ENCODE results near the gene FHDC1.

Gene FHDC1

GRCh38 chr4:152991398-152991797 lies 55.3 kb downstream of the FHDC1 start:
- Histone ChIP-seq H3K36me3 (replicated peaks; ENCODE audit: low read depth, low read length) (no peaks in the 10 kb centered on the region), H3K9me3 (ENCODE audit: insufficient read depth, low read length) (no peaks in the 10 kb centered on the region), H4K20me1 (ENCODE audit: insufficient read depth, low read length) (no peaks in the 10 kb centered on the region), H2AFZ (ENCODE audit: low read depth, low read length) (no peak overlapping the region), H3K9ac (ENCODE audit: low read length) (no peak overlapping the region), H3K27me3 (ENCODE audit: low read depth, low read length) (peaks cover 17% of the 10 kb centered on the region; the same call in 1 of the 2 replicates), H3K4me2 (ENCODE audit: low read length) (no peak overlapping the region), H3K4me1 (ENCODE audit: low read length) (no peaks in the 10 kb centered on the region), H3K27ac (ENCODE audit: low read length) (no peak overlapping the region), H3K79me2 (ENCODE audit: low read length) (no peaks in the 10 kb centered on the region), H3K4me3 (ENCODE audit: low read length) (no peak overlapping the region)
- TF ChIP-seq EZH2phosphoT487 (IDR thresholded peaks at IDR 0.05; ENCODE audit: low read depth): no peak
- no peak for TF ChIP-seq CTCF (IDR thresholded peaks at IDR 0.05; ENCODE audit: low read depth, low read length)

DNA sequence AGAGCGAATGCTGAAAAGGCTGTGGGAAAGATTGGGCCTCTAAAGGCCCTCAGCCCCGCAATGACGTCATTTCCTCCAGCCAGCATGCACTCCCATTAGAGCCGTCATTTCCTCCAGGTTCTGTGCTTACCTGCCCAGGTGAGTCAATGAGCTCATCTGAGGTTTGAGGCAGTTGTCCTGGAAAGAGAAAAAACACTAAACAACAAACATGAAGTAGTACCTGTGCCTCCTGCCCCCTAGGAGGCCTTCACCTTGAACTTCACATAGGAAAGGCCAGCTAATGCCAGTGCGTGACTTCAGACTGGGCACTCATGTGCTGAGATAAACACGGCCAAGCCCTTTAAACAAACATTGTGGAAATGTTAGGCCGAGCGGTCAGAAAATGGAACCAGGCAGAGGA lies 55.9 kb downstream of the FHDC1 start:
- Histone ChIP-seq H3K4me2 (ENCODE audit: low read length) (no peak overlapping the region), H3K4me3 (ENCODE audit: low read length) (no peak overlapping the region), H4K20me1 (ENCODE audit: insufficient read depth, low read length) (no peaks in the 10 kb centered on the region), H3K9ac (ENCODE audit: low read length) (no peak overlapping the region), H3K36me3 (replicated peaks; ENCODE audit: low read depth, low read length) (no peaks in the 10 kb centered on the region), H3K4me1 (ENCODE audit: low read length) (no peaks in the 10 kb centered on the region), H2AFZ (ENCODE audit: low read depth, low read length) (no peak overlapping the region), H3K79me2 (ENCODE audit: low read length) (no peaks in the 10 kb centered on the region), H3K27ac (ENCODE audit: low read length) (no peak overlapping the region), H3K27me3 (ENCODE audit: low read depth, low read length) (peaks cover 19% of the 10 kb centered on the region), H3K9me3 (ENCODE audit: insufficient read depth, low read length) (no peaks in the 10 kb centered on the region)
- TF ChIP-seq EZH2phosphoT487 (IDR thresholded peaks at IDR 0.05; ENCODE audit: low read depth) (no peak), CTCF (IDR thresholded peaks at IDR 0.05; ENCODE audit: low read depth, low read length) (no peak)

DNA sequence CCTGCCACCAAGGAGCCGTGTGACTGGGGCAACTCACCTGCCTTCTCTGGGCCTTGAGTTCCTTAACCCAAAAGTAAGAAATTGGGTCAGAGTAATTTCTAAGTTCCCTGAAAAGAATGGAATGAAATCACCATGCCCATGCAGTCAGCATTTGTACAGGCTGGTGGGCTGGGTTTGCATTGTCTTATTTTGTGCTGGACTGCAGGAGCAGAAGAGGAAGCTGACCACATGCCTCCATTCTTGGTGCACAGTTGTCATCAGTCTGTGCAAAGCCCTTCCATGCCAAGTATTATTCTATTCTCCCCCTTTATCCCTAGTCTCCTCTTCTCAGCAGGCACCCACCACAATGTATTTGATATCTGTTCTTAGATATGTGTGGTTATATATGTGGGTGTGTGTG lies 56.3 kb downstream of the FHDC1 start:
- H3K4me1 ChIP-seq (ENCODE audit: low read length): no peaks in the 10 kb centered on the region
- no peaks in the 10 kb centered on the region for H3K79me2 ChIP-seq (ENCODE audit: low read length)
- no peak overlapping the region for H3K4me2 ChIP-seq (ENCODE audit: low read length)
- TF ChIP-seq CTCF (IDR thresholded peaks at IDR 0.05; ENCODE audit: low read depth, low read length) (no peak), EZH2phosphoT487 (IDR thresholded peaks at IDR 0.05; ENCODE audit: low read depth) (no peak)
- peaks cover 21% of the 10 kb centered on the region for H3K27me3 ChIP-seq (ENCODE audit: low read depth, low read length)
- H3K27ac ChIP-seq (ENCODE audit: low read length): no peak overlapping the region
- H4K20me1 ChIP-seq (ENCODE audit: insufficient read depth, low read length): no peaks in the 10 kb centered on the region
- H3K9me3 ChIP-seq (ENCODE audit: insufficient read depth, low read length): no peaks in the 10 kb centered on the region
- no peak overlapping the region for H3K9ac ChIP-seq (ENCODE audit: low read length)
- no peak overlapping the region for H2AFZ ChIP-seq (ENCODE audit: low read depth, low read length)
- H3K4me3 ChIP-seq (ENCODE audit: low read length): no peak overlapping the region
- H3K36me3 ChIP-seq (replicated peaks; ENCODE audit: low read depth, low read length): no peaks in the 10 kb centered on the region

DNA sequence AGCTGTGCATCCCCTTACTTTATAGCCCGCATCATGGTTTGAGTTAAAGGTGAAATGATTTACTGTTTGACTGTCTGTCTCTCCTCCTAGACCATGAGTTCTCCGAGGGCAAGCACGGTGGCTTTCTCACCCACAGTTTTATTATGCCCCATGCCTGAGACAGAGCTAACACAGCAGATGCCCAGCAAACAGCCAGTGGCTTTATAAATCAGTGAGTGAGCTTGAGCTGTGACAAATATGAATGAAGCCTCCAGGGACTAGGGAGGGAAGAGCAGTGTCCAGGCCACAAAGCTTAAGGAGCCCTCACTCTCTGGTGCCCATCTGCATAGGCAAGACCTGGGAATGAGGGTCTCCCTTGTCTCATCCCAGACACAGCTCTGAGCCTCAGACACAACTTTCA lies 57.9 kb downstream of the FHDC1 start:
- Histone ChIP-seq H3K27ac (ENCODE audit: low read length) (no peak overlapping the region), H3K4me1 (ENCODE audit: low read length) (no peaks in the 10 kb centered on the region), H3K36me3 (replicated peaks; ENCODE audit: low read depth, low read length) (no peaks in the 10 kb centered on the region), H3K79me2 (ENCODE audit: low read length) (no peaks in the 10 kb centered on the region), H4K20me1 (ENCODE audit: insufficient read depth, low read length) (no peaks in the 10 kb centered on the region), H3K9ac (ENCODE audit: low read length) (no peak overlapping the region), H3K4me3 (ENCODE audit: low read length) (no peak overlapping the region), H3K4me2 (ENCODE audit: low read length) (no peak overlapping the region), H2AFZ (ENCODE audit: low read depth, low read length) (no peak overlapping the region), H3K9me3 (ENCODE audit: insufficient read depth, low read length) (no peaks in the 10 kb centered on the region), H3K27me3 (ENCODE audit: low read depth, low read length) (peaks cover 34% of the 10 kb centered on the region)
- TF ChIP-seq CTCF (IDR thresholded peaks at IDR 0.05; ENCODE audit: low read depth, low read length) (no peak), EZH2phosphoT487 (IDR thresholded peaks at IDR 0.05; ENCODE audit: low read depth) (no peak)
